ENCODE measurements around the gene PEX1. TPM values are rescaled to one million over a fixed set of nuclear protein-coding genes. Genes with fewer than 3 reads are reported as not detected.

Gene PEX1
- total and polyA plus RNA-seq, 3 donors from 2014 or later: 20.4 to 29.4 (median 27.4) TPM

DNA sequence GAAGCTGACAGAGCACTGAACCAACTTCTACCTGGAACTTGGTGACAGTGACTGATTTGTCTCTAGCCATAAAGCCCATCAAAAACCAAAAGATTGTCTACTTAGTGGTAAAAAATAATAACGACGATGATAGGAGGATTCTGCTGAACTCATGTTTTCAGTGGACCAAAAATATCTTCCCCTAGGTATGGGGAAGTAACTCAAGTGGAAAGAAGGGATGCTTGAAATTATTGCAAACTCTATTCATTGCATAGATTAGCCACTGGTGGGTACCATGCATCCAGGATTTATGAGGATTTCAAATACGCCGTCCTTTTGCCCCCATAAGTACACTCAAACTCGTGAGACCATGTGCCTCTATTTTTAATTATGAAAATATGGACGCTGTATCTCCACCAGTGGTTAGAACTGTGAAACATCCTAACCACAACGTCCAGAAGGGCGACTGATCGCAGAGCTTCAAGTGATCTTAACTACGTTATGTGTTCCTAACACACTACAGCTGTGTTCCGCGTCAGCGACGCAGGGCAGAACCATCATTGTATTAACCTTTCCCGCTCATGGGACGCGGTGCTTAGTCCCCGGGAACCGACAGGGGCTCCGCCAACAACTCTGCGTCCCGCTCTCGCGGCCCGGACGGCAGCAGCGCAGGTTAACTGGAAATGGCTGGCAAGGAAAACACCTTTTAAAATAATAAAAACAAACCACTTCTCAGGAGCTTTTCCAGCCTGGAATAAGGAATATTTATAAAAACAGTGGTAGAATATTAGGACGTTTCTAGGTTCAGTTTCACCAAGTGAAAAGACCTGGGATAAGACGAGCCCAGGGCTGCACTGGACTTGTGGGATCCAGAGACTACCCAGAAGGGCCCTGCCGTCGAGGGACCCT is 776 bp downstream of the PEX1 start:
- 0 to 1% methylated on average over 29 to 31 of the region's 31 CpGs for WGBS, 2 donors
- TF ChIP-seq POLR2A (IDR thresholded peaks at IDR 0.05) (no peak), CTCF (IDR thresholded peaks at IDR 0.05) (no peak)
- no peaks in the 10 kb centered on the region for H3K9me3 ChIP-seq

GRCh38 chr7:92523110-92523509 is 5.2 kb downstream of the PEX1 start:
- Histone ChIP-seq H3K36me3 (ENCODE audit: low read depth, missing control alignments) (no peaks in the 10 kb centered on the region), H3K27me3 (no peaks in the 10 kb centered on the region), H3K4me3 (no peak overlapping the region), H3K4me1 (peaks cover 8% of the 10 kb centered on the region), H3K27ac (no peak overlapping the region), H3K9me3 (no peaks in the 10 kb centered on the region)
- TF ChIP-seq POLR2A (IDR thresholded peaks at IDR 0.05): no peak
- no peak for TF ChIP-seq CTCF (IDR thresholded peaks at IDR 0.05)
- intact Hi-C loops (cut with DNase I; ENCODE audit: low total_unique reads): no loop called here
- DNase-seq: no peak
- 76 to 86% methylated on average over 2 of the region's 2 CpGs for WGBS, 2 donors

More for the DNA sequence above, 776 bp downstream of the PEX1 start:
- peaks cover 13% of the 10 kb centered on the region for H3K4me1 ChIP-seq
- peak overlapping the region; percentile 86 to 88 for H3K27ac ChIP-seq
- peak; percentile 60 for DNase-seq
- H3K36me3 ChIP-seq (ENCODE audit: low read depth, missing control alignments): no peaks in the 10 kb centered on the region
- intact Hi-C loops (cut with DNase I; ENCODE audit: low total_unique reads): no loop called here
- H3K4me3 ChIP-seq: peak overlapping the region; percentile 88 to 94
- H3K27me3 ChIP-seq: no peaks in the 10 kb centered on the region

- no peaks in the 10 kb centered on the region for H3K9me3 ChIP-seq
- no peaks in the 10 kb centered on the region for H3K36me3 ChIP-seq (ENCODE audit: low read depth, missing control alignments)
- intact Hi-C loops (cut with DNase I; ENCODE audit: low total_unique reads): no loop called here
- H3K27ac ChIP-seq: no peak overlapping the region
- H3K27me3 ChIP-seq: no peaks in the 10 kb centered on the region
- DNase-seq: no peak
- no peak for TF ChIP-seq CTCF (IDR thresholded peaks at IDR 0.05)
- TF ChIP-seq POLR2A (IDR thresholded peaks at IDR 0.05): no peak
- no peaks in the 10 kb centered on the region for H3K4me1 ChIP-seq
- H3K4me3 ChIP-seq: no peak overlapping the region
- 95% methylated on average over 1 of the region's 1 CpG for WGBS, 2 donors
Measured at GRCh38 chr7:92520024-92520423, 8.3 kb downstream of the PEX1 start.

DNA sequence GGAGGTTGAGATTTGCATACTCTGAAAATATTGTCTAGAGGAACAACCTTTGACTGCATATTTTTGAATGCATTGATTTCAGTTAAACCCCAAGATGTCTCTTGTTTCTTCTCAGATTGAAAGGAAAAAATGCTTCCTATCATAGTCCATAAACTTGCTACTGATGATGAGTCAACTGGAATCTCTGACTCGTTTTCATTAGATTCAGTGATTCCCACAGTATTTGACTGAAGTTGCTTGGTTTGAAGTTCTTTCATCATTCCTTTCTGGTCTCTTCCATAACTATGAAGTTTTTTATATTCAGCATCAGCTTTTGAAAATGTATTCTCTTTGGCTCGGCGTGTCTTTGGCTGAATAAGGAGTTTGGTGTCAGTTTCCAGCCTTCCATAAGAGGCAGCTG is 10.7 kb downstream of the PEX1 start:
- no peaks in the 10 kb centered on the region for H3K27me3 ChIP-seq
- no peak overlapping the region for H3K27ac ChIP-seq
- no peak for TF ChIP-seq CTCF (IDR thresholded peaks at IDR 0.05)
- intact Hi-C loops (cut with DNase I; ENCODE audit: low total_unique reads): no loop called here
- H3K36me3 ChIP-seq (ENCODE audit: low read depth, missing control alignments): no peaks in the 10 kb centered on the region
- no peak for DNase-seq
- no peaks in the 10 kb centered on the region for H3K9me3 ChIP-seq
- WGBS, 2 donors: 84 to 93% methylated on average over 3 of the region's 3 CpGs
- no peaks in the 10 kb centered on the region for H3K4me1 ChIP-seq
- H3K4me3 ChIP-seq: no peak overlapping the region

Data from testis (tissue), 3 donors.